Uterus (tissue), 4 donors: ENCODE data around the gene C5AR1. TPM values are rescaled to one million over a fixed set of nuclear protein-coding genes. Genes with fewer than 3 reads are reported as not detected.

ENCODE experiments used
- DNase-seq, 2 donors: peaks; one replicate each; pipeline ENCODE4 v3.0.0-alpha.2; 2019 to 2020
- H3K27ac ChIP-seq, 2 donors: fragments of 200-600 bp; sonication (generic); 1 replicate in 1 of 2; 2 replicates in 1 of 2; pipeline ENCODE4 v1.5.1; 2016 to 2018
- H3K27me3 ChIP-seq, 2 donors: fragments of 200-600 bp; sonication (generic); one replicate each; pipeline ENCODE4 v1.5.1; 2018 to 2019; ENCODE audit warnings: control low read depth in 1 of 2
- H3K36me3 ChIP-seq, 2 donors: fragments of 200-600 bp; sonication (generic); one replicate each; pipeline ENCODE4 v1.5.1; 2019; ENCODE audit warnings: control low read depth in 1 of 2
- H3K4me1 ChIP-seq, 2 donors: fragments of 200-600 bp; sonication (generic); one replicate each; pipeline ENCODE4 v1.5.1; 2018 to 2019; ENCODE audit warnings: control low read depth in 1 of 2
- H3K4me3 ChIP-seq, 2 donors: fragments of 200-600 bp; sonication (generic); 1 replicate in 1 of 2; 2 replicates in 1 of 2; pipeline ENCODE4 v1.5.1; 2018 to 2019; ENCODE audit warnings: mild to moderate bottlenecking in 1 of 2
- H3K9me3 ChIP-seq, 2 donors: fragments of 200-600 bp; sonication (generic); one replicate each; pipeline ENCODE4 v1.5.1; 2019; ENCODE audit warnings: control low read depth in 1 of 2
- CTCF ChIP-seq, 4 experiments: fragments of 200-600 bp in 2 of 4; fragments of 450-650 bp in 2 of 4; sonication (generic) in 2 of 4; IDR thresholded peaks; one replicate each; pipeline ENCODE4 v1.5.1; 2016 to 2019; ENCODE audit warnings: antibody characterized with exemption in 4 of 4, mild to moderate bottlenecking in 2 of 4, moderate library complexity in 1 of 4
- POLR2A ChIP-seq, 2 donors: fragments of 450-650 bp; IDR thresholded peaks; one replicate each; pipeline ENCODE4 v1.6.1; 2016; ENCODE audit warnings: antibody characterized with exemption in 2 of 2, mild to moderate bottlenecking in 1 of 2, moderate library complexity in 1 of 2
- intact Hi-C: fragments of 100-400 bp; cut with DNase I; formaldehyde crosslinking; loops from one replicate; pipeline ENCODE4 v1.15.1; 2023; ENCODE audit warnings: low total_unique reads
- total RNA-seq, 4 donors: library from RNA; depleted of rRNA in 3 of 4; stranded (reverse); fragments of >200 nt in 3 of 4; gene quantifications; one replicate each; pipeline versions ENCODE4 v1.1.0 to v1.2.4, GENCODE V29; 2014 to 2023
- donor health status: DM: yes; HTN: yes; CAD: no.

Gene C5AR1
- total RNA-seq, 4 donors from 2014 or later, result 0.51 to 8.0 (median 2.9) TPM

GRCh38 chr19:47352095-47352494, 42.4 kb downstream of the C5AR1 start:
- intact Hi-C loops, result no loop called here
- Histone ChIP-seq H3K27me3 (no peaks in the 10 kb centered on the region), H3K36me3 (no peaks in the 10 kb centered on the region), H3K4me3 (no peak overlapping the region), H3K9me3 (no peaks in the 10 kb centered on the region), H3K4me1 (peaks cover 0 to 10% of the 10 kb centered on the region in 2 donors), H3K27ac (no peak overlapping the region)
- DNase-seq, result no peak
- TF ChIP-seq CTCF (IDR thresholded peaks at IDR 0.05) (no peak), POLR2A (IDR thresholded peaks at IDR 0.05) (no peak)

- no peak overlapping the region for H3K4me3 ChIP-seq
- no peaks in the 10 kb centered on the region for H3K27me3 ChIP-seq
- DNase-seq, result no peak
- intact Hi-C loops, result no loop called here
- TF ChIP-seq CTCF (IDR thresholded peaks at IDR 0.05), result no peak
- no peak for TF ChIP-seq POLR2A (IDR thresholded peaks at IDR 0.05)
- no peaks in the 10 kb centered on the region for H3K9me3 ChIP-seq
- no peak overlapping the region for H3K27ac ChIP-seq
- H3K36me3 ChIP-seq, result no peaks in the 10 kb centered on the region
- peaks cover 0 to 10% of the 10 kb centered on the region in 2 donors for H3K4me1 ChIP-seq
These were observed 43.6 kb downstream of the C5AR1 start for GRCh38 chr19:47353307-47353712.

- DNase-seq, result no peak
- no peaks in the 10 kb centered on the region for H3K4me1 ChIP-seq
- H3K36me3 ChIP-seq, result no peaks in the 10 kb centered on the region
- no peaks in the 10 kb centered on the region for H3K9me3 ChIP-seq
- no peaks in the 10 kb centered on the region for H3K27me3 ChIP-seq
- no peak overlapping the region for H3K4me3 ChIP-seq
- intact Hi-C loops, result no loop called here
- no peak overlapping the region for H3K27ac ChIP-seq
- TF ChIP-seq CTCF (IDR thresholded peaks at IDR 0.05) (no peak), POLR2A (IDR thresholded peaks at IDR 0.05) (no peak)
These were observed 47.2 kb downstream of the C5AR1 start for GRCh38 chr19:47356900-47357299.

GRCh38 chr19:47357788-47358680, 48.4 kb downstream of the C5AR1 start:
- H3K4me1 ChIP-seq, result no peaks in the 10 kb centered on the region
- no peak overlapping the region for H3K27ac ChIP-seq
- no peak overlapping the region for H3K4me3 ChIP-seq
- H3K36me3 ChIP-seq, result no peaks in the 10 kb centered on the region
- no peaks in the 10 kb centered on the region for H3K9me3 ChIP-seq
- intact Hi-C loops, result no loop called here
- no peak for DNase-seq
- no peak for TF ChIP-seq POLR2A (IDR thresholded peaks at IDR 0.05)
- no peak for TF ChIP-seq CTCF (IDR thresholded peaks at IDR 0.05)
- H3K27me3 ChIP-seq, result no peaks in the 10 kb centered on the region

- intact Hi-C loops, result no loop called here
- TF ChIP-seq POLR2A (IDR thresholded peaks at IDR 0.05) (no peak), CTCF (IDR thresholded peaks at IDR 0.05) (no peak)
- Histone ChIP-seq H3K27ac (no peak overlapping the region), H3K36me3 (no peaks in the 10 kb centered on the region), H3K4me3 (no peak overlapping the region), H3K9me3 (no peaks in the 10 kb centered on the region), H3K4me1 (no peaks in the 10 kb centered on the region), H3K27me3 (no peaks in the 10 kb centered on the region)
- DNase-seq, result no peak
These were observed 49.3 kb downstream of the C5AR1 start for GRCh38 chr19:47358936-47359335.
